ENCODE measurements around the gene VTN.

DNA sequence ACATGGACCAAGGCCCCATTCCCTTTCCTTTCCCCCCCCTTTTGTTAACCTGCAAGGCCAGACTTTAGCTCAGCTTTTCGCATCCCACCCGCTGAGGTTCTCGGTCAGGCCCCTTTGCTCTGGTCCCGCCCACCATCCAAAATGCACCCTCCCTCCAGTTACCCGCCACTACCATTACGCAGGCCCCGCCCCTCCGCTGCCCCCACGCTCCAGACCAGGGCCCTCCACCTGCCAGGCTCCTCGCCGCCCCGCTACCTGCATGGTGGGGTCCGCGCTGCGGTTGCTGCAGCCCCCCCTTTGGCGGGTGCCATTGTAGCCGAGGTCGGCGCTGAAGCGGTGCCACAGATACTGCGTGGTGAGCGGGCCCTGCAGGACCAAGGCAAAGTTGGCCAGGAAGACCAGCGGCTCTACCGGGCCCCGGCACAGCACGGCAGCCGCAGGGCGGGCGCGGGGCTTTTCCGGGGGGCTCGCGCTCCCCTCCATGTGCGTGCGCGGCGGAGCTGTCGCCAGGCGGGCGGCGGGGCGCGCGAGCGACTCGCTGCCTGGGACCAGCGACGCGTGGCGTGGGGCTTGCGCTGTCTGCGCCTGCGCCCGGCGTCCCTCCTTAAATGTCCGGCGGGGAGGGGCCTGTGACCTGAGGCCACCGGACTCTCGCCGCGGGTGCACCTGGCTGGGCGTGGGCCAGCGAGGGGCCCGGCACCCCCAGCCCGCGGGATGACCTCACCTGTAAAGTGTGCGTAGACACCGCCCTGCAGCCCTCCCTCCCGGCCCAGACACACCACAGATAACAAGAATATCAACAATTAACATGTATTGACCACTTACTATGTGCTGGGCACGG is 35.7 kb upstream of the VTN start, which contains the start of gene SLC46A1:
- TF ChIP-seq, protein P1, sequence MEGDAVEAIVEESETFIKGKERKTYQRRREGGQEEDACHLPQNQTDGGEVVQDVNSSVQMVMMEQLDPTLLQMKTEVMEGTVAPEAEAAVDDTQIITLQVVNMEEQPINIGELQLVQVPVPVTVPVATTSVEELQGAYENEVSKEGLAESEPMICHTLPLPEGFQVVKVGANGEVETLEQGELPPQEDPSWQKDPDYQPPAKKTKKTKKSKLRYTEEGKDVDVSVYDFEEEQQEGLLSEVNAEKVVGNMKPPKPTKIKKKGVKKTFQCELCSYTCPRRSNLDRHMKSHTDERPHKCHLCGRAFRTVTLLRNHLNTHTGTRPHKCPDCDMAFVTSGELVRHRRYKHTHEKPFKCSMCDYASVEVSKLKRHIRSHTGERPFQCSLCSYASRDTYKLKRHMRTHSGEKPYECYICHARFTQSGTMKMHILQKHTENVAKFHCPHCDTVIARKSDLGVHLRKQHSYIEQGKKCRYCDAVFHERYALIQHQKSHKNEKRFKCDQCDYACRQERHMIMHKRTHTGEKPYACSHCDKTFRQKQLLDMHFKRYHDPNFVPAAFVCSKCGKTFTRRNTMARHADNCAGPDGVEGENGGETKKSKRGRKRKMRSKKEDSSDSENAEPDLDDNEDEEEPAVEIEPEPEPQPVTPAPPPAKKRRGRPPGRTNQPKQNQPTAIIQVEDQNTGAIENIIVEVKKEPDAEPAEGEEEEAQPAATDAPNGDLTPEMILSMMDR (IDR thresholded peaks at IDR 0.05; ENCODE audit: insufficient read depth, low read length, poor library complexity, severe bottlenecking) = no peak
- no peak for TF ChIP-seq EZH2phosphoT487 (conservative IDR thresholded peaks at IDR 0.05; ENCODE audit: low read length)
